Tongue (tissue), 2 donors: Measurements from ENCODE around the gene PODNL1. TPM values are rescaled to one million over a fixed set of nuclear protein-coding genes. Genes with fewer than 3 reads are reported as not detected.

Experiments
- DNase-seq: peaks from one replicate; pipeline ENCODE4 v3.0.0-alpha.2; 2015
- total RNA-seq: library from RNA; depleted of rRNA; stranded (reverse); fragments of >200 nt; gene quantifications from one replicate; pipeline ENCODE4 v1.2.3, GENCODE V29; 2014

PODNL1 gene
- total RNA-seq, 1 donor from 2014 or later = 1.5 TPM

DNA sequence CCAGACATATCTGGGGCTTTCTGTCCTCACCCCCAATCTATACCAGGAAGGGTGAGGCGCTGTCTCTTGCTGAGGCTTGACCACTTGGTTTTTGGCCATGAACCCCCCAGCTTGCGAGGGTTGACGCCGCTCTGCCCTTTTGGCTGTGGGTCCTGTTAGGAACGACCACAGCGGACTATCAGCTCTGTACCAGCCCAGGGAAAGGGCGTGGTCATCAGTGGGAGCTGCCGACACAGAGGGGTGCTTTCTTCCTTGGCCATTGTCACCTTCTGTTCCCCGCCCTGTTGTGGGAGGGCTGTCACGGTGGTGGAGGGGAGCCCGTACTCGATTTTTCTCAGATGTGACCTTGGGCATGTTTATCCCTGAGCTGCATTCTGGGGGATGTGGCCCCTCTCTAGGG lies 19.8 kb upstream of the PODNL1 start:
- no peak for DNase-seq

DNA sequence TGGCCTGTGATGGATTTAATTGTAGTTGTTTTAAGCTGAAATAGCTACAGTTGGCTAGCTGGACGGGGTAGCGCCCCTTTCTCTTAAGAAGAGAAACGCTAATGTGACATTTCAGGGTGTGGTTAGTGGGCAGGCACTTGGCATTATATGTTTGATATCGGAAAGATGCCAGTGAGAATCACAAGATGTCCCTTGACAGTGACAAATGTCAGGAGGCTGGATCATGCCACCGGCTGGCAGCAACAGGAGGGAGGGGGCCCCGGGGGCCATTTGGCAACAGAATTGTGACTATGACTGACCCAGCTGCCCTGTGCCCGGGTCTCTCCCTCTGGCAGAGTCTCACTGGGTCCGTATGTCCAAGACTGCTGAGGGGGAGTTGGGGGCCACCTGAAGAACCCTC lies 18.8 kb upstream of the PODNL1 start:
- DNase-seq = no peak

DNA sequence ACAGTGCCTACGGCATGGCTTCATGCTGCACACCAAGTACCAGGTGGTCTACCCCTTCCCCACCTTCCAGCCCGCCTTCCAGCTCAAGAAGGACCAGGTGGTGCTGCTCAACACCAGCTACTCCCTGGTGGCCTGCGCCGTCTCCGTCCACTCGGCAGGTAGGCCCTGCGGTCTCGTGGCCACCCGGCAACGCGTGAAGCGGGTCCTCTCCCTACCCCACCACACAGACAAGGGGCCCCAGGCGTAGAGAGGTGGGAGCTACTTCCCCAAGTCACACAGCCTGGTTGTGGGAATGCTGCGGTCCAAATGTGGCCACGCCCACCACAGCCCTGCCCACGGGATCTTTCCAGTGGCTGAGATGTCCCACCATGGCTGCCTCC lies 18.1 kb upstream of the PODNL1 start:
- no peak for DNase-seq

DNA sequence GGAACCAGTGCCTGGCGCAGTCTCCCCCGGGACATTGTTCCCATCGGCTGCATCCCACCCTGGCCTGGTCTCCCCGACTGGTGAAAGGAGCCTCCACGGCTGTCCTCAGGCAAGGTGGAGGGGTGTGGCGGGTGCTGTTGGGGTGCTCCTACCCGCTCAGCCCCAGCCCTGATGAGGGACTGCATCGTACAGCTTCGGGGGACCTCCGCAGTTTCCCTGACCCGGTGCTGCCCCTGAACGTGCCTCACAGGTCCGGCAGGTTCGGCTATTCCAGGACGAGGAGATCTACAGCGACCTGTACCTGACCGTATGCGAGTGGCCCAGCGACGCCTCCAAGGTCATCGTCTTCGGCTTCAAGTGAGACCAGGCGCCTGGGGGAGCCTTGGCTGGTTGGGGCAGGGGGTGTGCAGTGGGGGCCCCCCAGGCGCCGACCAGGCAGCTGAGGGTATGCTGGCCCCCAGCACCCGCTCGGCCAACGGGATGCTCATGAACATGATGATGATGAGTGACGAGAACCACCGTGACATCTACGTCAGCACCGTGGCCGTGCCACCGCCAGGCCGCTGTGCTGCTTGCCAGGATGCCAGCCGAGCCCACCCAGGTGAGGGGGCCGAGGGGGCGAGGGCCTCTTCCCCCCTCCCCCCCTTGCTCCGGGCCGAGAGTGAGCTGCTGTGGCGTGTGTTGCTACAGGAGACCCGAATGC lies 17.6 kb upstream of the PODNL1 start:
- no peak for DNase-seq

DNA sequence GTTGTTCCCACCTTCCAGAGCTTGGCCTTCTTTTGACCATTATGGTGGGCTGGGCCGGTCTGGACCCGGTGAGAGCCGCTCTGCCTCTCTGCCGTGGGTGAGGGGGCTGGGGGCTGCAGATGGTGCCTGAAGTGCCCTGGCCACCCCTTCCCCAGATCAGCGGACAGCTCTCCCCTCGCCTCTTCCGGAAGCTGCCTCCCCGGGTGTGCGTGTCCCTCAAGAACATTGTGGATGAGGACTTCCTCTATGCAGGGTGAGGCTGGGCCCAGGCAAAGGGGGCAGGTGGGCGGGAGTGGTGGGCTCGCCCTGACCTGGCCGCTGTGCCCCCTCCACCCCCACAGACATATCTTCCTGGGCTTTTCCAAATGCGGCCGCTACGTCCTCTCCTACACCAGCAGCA lies 16.0 kb upstream of the PODNL1 start:
- DNase-seq = no peak

DNA sequence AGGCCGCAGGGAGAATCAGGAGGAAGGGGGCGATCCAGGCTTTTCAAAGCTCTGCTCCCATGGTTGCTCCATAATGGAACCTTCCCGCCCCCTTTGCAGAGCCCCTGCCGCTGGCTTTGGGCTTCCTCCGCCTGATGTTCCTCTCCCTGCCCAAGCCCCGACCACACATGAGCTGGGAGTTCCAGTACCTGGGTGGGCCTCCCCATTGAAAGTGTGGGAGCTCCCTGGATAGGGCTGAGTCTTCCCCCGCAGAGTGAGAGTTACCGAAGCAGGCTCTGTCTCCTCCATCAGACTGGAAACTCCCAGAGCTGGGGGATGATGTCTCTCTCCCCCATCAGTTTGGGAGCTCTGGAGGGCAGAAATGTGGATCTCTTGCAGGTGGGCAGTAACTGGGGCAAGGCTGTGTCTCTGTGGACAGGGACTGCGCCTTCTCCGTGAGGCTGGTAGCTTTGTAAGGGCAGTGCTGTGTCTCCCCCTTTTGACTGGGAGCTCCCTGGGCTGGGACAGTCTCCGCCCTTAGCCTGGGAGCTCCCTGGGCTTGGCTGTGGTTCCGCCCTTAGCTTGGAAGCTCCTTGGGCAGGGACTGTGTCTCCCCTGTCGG lies 14.8 kb upstream of the PODNL1 start:
- DNase-seq = peak; percentile 37

DNA sequence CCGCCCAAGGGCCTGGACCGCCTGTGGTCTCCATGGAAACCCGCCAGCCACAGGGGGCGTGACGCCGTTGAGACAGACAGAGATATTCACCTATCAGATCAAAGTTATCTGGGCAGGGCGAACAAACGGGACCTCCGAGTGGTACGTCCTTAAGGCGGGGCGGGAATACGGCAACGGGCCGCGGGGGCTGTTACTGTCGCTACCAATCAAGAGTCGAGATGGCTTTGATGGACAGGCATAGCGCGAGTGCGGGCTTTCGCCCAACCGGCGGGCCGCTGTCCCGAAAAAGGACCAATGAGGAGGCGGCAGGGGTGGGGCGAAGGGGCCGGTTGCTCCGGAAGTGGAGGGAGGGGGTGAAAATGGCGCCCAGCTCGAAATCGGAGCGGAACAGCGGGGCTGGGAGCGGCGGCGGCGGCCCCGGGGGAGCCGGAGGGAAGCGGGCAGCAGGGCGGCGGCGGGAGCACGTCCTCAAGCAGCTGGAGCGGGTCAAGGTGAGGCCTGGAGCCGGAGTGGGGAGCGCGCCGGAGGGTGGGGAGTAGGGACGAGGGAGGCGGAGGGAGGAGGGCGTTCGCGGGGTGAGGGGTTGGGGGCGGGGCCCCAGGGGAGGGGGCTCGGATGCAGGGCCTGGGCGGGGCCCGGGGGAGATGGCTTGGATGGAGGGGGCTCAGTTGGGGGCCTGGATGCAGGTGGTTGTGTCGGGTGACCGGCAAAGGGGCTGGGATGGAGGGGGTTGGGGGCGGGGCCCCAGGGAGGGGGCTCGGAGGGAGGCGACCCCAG lies 14.1 kb upstream of the PODNL1 start, which contains the start of gene DCAF15:
TSS of gene DCAF15 (plus strand) at position 356 of the 777 bp plus-strand sequence. CDS start at position 360, 4 bp downstream.
- peak; percentile 100 for DNase-seq

DNA sequence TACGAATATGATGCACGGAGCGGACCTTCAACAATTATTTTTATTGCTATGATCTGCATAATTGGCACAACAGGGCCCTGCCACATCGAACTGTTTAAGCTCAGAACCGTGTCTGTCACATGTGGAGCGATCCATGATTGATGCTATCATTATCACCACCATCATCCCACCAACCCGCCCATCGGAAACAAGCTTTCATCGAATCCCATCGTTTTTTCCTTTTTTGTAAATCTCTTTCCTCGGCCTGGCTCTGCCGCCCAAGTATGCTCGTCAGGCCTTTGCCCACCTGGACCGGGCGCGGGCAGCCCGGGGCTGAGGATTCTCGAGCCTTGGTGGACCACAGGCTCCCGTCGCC lies 13.6 kb upstream of the PODNL1 start:
- no peak for DNase-seq

DNA sequence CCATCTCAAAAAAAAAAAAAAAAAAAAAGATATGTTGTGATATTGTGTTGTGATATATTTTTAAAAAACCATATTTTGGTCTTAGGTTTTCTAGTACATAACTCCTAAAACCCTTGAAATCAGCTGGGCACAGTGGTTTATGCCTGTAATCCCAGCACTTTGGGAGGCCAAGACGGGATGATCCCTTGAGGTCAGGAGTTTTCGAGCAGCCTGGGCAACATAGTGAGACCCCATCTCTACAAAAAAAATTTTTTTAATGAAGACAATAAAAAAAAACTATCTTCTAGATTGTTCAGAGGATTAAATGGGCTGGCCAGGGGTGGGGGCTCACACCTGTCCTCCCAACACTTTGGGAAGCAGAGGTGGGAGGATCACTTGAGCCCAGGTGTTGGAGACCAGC lies 12.8 kb upstream of the PODNL1 start:
- no peak for DNase-seq

DNA sequence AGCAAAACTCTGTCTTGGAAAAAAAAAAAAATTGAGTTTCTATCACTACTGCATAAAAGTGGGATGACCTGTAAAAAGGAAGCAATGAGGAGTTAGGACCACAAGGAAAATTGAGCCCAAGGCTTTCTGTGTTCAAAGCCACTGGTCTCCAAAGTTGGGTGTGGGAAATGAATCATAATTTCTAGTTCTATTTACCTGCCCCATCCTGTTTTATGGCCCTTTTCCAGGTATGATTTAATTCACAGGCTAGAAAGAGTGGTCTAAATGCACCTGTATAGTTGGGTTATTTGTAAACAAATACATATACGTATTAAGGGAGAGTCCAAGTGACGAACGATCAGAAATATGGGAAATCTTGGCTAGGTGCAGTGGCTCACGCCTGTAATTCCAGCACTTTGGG lies 8.2 kb upstream of the PODNL1 start:
- DNase-seq = no peak

DNA sequence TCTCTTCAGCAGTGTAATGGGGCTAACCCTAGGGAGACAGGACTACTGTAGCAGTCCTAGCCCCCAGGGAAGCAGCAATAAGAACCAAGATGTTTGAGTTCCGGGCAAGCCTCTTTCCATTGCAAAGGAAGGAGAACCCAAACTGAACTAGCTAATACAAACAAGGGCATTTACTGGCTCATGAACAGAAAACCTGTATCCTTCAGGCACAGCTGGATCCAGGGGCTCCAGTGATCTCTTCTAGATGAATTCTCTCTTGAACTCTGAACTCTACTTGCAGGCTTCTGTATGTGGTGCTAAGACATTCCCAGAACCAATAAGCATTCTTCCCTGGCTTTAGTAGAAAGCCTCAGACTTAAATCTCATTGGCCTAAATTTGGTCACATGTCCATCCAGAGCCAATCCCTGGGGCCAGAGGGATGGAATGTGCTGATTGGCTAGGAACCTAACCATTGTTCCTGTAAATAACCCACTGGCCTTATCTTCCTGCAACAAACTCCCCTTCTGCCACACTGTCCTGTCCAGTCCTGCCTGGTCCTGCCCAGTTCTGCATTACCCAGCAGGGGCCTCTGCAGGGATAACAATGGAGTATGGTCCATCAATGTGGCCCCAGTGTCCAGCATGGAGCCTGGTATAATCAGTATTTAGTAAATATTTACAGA lies 3.9 kb upstream of the PODNL1 start:
- DNase-seq = no peak

DNA sequence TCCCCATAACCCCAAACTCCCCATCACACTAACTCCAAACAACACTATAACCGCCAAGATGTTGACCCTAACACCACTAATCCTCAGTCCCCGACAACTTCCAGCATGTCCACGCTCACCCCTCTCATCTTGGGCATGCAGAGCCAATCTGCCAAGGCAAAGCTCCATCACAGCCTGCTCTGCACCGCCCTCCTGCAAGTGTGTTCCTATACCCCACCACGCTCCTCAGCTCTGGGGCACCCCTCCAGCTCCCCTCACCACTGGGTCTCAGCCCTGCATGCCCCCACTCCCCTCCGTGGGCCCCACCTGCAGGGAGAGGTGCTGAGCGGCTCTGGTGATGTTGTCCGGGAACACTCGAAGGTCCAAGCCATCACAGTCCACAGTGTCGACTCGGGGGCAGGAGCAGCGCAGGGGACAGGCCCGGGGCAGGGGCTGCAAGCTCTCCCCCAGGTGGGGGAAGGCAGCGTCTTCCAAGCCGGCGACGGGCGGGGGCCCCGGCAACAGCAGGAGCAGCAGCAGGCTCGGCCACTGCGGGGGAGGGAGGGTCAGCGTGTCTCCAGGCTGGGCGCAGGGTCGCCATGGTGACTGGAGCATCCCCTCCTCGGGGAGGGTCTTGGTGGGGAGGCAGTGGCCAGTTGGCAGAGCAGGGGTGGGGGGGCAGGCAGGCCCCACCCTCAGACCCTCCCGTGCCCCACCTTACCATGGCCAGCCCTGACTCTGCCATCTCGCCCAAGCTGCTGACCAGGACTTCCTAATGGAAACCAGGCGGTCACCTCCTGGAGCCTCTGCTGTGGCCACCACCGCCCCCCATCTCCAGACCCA lies 527 bp downstream of the PODNL1 start:
- DNase-seq = no peak

DNA sequence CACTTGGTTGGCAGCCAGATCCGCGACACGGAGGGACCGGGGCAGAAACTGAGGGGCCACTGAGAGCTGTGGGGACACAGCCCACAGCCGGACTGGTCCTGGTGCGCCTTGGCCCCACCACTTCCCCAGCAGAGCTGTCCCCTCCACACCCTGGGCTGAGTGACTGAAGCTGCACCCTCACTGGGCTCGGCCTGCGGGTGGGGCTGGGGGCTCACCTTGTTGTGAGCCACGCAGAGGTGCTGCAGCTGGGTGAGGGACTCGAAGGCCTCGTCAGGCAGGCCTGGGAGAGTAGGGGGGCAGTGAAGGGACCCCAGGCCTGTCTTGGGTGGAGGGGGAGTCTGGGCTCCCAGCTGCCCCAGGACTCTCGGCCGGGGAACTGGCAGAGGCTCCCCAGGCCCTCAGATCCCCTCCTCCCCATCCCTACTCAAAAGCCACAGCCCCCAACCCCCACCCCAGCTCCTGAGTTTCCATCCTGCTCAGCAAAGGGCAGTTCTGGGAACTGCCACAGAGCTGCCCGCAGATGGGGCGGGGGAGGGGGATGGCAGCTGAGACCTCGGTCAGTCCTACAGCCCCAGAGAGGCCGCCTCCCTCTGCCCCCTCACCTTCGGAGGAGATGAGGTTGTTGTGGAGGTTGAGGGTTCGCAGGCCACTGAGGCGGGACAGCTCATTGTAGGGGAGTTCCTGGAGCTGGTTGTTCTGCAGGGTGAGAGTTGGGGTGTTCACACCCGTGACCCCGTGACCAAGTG lies 2.3 kb downstream of the PODNL1 start:
- no peak for DNase-seq

DNA sequence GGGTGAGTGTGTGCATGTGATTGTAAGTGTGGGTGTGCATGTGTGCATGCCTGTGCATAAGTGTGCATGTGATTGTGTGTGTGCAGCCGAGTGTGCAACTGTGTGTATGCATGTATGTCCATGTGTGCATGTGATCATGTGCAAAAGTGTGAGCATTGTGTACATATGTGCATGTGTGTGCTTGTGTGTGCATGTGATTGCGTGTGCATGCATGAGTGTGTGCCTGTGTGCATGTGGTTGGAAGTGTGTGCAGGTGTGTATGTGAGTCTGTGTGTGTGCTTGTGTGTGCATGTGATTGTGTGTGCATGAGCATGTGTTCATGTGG lies 3.5 kb downstream of the PODNL1 start:
- no peak for DNase-seq

DNA sequence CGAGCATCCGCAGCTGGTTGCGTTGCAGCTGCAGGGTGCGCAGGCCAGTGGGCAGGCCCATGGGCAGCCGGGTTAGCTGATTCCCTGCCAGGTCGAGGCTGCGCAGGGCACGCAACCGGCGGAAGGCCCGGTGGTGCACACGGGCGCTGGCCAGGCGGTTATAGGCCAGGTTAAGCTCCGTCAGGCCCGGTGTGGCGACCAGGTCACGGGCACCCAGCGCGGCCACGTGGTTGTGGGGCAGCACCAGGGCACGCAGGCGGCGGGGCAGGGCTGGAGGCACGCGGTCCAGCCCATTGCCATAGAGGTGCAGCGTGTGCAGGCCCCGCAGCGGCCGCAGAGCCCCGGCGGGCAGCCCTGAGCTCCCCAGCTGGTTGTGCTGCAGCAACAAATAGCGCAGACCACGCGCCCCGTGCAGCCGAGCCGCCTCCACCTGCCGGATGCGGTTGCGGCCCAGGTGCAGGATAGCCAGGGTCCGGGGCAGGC lies 5.3 kb downstream of the PODNL1 start:
- no peak for DNase-seq

DNA sequence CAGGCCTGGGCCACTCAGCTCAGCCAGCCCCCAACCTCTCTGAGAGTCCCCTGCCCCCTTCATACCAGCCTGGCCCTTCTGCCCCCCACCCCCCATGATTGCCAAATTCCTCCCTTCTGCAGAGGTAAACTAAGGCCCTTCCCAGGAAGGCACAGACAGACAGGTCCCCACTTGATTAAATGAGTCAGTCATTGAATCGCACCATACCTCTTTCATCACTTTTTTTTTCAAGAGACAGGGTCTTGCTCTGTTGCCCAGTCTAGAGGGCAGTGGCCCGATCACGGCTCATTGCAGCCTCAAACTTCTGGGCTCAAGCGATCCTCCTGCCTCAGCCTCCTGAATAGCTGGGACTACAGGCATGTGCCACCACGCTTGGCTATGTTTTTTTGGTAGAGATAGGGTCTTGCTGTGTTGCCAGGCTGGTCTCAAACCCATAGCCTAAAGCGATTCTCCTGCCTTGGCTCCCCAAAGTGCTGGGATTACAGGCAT lies 6.0 kb downstream of the PODNL1 start:
- DNase-seq = no peak

DNA sequence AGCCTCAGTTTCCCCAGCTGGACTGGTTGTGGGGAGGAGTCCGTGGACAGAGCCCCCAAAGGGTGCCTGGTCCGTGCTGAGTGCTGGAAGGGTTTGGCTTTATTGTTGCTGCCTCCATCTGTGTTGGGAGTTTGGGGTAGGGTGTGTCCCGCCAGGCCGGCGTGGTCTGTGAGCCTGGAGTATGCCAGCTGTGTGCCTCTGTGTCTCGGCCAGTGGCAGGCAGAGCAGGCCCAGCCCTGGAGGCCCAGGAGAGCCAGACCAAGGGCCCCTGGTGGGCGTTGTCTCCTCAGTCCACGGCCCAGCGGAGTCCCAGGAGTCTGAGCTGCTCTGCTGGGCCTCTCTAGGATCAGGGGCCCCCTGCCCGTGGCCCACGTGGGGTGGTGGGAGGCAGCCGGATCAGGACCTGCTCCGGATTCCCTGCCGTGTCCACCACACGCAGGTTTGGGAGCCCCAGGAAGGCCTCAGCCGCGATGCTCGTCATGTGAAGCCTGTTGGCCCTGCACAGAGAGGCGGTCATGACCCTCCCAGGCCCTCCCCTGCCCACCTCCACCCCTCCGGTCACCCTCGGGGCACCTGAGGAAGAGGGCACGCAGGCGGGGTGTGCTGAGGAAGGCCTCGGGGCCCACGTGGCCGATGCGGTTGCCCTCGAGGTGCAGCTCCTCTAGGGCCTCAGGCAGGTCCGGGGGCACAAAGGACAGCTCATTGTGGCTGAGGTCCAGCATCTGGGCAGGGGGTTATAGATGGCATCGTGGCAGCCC lies 6.6 kb downstream of the PODNL1 start:
- DNase-seq = no peak

DNA sequence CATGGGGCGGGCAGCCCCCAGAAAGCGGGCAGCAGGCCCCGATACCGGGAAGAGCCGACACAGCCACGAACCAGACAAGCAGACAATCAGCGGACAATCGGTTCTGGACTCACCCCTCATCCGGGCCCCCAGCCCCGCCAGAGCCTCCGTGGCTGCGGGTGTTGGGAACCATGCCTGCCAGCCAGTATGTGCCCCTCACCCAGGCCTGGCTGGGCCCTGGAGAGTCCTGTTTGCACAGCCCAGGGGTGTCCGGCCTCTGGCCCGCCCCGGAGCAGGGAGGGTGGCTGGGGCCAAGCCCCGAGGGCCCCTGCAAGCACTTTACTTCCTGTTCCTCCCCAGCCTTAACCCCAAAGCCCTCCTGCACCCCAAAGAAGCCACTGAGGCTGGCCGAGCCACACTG lies 7.8 kb downstream of the PODNL1 start:
- no peak for DNase-seq

DNA sequence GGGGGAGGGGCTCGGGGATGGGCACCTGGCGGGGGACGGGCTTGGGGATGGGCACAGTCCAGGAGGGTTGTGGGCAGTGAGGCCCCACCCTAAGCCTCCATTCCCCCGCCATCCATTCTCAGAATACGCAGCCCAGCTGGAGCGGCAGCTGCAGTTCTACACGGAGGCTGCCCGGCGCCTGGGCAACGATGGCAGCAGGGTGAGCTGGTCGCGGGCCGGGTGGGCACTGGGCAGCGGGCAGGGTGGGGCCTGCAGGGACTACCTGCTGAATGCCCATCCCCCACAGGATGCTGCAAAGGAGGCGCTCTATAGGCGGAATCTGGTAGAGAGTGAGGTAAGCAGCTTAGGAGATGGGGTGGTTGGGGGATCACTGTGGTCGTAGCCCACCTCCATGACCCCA lies 8.3 kb downstream of the PODNL1 start:
- no peak for DNase-seq

DNA sequence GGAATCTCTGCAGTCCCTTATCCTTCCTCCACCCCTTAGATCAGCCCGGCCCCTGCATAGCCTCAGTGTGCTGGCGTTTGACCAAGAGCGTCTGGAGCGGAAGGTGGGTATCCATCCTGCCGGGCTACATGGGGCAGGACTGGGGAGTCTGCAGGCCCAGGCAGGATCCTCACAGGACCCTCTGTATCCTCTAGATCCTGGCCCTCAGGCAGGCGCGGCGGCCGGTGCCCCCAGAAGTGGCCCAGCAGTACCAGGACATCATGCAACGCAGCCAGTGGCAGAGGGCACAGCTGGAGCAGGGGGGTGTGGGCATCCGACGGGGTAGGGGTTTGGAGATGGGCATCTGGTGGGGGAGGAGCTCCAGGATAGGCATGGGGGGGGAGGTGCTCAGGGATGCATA lies 8.9 kb downstream of the PODNL1 start:
- no peak for DNase-seq

DNA sequence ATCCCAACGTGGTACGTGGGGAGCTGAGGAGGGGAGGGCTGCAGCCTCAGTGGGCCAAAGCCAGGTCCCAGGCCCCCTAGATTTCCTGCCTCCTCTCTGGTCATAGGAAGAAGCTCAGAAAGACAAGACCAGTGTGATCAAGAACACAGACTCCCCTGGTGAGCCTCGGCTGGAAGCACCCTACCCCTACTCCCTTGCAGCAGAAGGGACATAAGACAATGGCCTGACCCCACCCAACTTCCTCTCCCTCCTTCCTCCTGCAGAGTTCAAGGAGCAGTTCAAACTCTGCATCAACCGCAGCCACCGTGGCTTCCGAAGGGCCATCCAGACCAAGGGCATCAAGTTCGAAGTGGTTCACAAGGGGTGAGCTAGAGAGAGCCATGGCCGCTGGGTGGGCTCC lies 11.5 kb downstream of the PODNL1 start:
- DNase-seq = no peak
